Astrocyte of the hippocampus (primary cell): Measurements from ENCODE around the gene RRAS2.
"Not testable (repeated sequence)": the region's sequence is repeated elsewhere in the genome, so short reads cannot be mapped to it uniquely, and the experiment has no call there.

Experiments used
- DNase-seq: peaks from one replicate; pipeline ENCODE4 v3.0.0; 2011; ENCODE audit warnings: low read depth, low spot score

RRAS2 gene

DNA sequence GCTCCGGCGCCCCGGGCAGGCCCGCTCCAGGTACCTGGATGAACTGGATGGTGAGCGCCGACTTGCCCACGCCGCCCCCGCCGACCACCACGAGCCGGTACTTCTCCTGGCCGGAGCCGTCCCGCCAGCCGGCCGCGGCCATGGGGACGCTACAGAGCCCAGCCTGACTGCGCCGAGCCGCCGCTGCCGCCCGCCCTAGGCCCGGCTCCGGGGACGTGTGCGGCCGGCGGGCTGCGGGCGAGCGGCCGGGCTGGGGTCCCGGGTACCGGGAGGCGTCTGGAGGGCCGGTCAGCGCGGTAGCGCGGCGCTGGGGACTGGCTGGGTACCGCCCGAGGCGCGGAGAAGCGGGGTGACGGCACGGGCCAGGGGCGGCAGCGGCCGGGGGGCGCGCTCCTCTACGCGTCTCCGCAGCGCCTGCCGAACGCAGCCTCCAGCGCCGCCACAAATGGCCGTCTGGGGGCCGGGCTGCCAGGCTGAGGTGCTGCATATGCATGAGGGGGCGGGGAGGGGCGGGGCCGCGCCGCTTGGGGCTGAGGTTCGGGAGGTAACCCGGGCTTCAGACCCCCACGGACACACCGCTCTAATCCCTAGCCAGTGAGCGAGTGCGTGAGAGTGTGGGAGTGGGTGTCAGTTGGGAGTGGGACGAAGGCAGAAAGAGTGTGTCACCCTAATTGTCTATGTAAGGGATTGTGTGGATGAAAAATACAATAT is at the start of gene RRAS2:
RRAS2 (minus strand) TSS at position 455 of the 711 bp plus-strand sequence; CDS start at position 142, 313 bp downstream.
- peak; percentile 94 for DNase-seq

DNA sequence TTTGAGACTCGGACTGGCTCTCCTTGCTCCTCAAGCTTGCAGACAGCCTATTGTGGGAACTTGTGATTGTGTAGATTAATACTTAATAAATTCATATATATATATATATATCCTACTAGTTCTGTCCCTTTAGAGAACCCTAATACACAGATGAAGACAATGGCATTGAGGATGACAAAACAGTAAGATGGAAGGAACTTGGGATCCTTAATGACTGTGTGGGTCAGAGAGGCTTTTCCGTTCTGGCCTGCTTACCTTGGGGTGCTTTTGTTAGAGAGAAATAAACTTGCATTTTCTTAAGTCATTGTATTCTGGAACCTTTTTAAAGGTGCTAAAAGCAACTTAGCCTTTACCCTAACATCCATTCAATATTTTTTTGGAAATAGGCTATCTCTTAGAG is 49.6 kb upstream of the RRAS2 start:
- DNase-seq: no peak

DNA sequence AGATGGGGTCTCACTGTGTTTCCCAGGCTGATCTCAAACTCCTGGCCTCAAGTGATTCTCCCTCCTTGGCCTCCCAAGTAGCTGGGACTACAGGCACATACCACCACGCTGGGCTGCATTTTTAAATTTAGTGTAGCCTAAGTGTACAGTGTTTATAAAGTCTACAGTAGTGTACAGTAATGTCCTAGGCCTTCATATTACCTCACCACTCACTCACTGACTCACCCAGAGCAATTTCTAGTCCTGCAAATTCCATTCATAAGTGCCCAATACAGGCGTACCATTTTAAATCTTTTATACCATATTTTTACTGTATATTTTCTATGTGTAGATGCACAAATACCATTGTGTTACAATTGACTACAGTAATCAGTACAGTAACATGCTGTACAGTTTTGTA is 47.1 kb upstream of the RRAS2 start:
- not testable (repeated sequence) for DNase-seq

DNA sequence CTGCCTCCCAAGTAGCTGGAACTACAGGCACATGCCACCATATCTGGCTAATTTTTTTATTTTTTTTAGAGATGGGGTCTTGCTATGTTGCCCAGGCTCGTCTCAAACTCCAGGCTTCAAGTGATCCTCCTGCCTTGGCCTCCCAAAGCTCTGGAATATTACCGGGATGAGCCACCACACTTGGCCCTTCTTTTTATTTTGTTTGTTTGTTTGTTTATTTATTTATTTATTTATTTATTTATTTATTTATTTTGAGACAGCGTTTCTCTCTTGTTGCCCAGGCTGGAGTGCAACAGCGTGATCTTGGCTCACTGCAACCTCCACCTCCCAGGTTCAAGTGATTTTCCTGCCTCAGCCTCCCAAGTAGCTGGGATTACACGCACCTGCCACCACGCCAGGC is 44.5 kb upstream of the RRAS2 start:
- not testable (repeated sequence) for DNase-seq

DNA sequence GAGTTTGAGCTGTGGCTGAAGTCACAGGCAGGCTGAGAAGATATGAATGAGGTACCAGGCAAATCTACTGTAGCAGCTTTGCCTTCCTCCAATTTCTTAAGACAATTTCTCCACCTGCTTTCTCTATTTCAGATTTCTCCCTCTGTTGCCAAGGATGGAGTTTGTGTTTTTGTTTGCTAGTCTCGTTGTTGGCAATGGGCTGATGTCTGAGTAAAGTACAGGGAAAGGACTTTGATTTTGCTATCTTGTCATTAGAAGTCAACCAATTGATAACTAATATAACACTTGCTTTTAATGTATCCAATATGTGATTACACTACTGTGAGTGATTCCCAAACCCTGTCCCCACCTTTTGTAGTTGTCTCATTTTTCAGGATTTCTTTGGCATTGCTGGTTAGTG is 40.1 kb upstream of the RRAS2 start:
- no peak for DNase-seq

DNA sequence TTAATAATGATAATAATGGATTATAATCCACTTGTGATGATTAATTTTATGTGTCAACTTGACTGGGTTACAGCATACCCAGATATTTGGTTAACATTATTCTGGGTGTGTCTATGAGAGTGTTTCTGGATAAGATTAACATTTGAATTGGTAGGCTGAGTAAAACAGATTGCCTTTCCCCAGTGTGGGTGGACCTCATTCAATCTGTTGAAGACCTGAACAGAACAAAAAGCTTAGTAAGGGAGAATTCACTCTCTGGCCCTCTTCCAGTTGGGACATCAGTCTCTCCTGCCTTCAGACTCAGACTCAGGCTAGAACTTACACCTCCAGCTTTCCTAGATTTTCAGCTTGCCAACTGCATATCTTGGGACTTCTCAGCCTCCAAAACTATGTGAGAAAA is 37.3 kb upstream of the RRAS2 start:
- no peak for DNase-seq

DNA sequence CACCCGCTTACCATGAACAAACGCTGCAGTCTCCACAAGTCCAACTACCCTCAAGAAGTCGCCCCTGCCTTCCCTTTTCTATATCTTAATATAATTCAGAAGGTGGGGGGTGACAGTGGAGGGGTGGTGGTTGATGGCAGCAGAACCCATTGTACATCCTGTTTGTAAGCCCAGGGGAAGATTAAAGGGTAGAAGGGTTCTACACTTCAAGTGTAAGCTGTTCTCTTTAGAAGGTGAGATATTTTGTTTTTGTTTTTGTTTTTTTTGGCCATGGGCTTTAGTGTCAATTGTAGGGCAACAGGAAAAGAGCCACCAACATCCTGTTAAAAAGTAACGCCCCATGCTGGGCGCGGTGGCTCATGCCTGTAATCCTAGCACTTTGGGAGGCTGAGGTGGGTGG is 34.9 kb upstream of the RRAS2 start:
- DNase-seq: no peak

DNA sequence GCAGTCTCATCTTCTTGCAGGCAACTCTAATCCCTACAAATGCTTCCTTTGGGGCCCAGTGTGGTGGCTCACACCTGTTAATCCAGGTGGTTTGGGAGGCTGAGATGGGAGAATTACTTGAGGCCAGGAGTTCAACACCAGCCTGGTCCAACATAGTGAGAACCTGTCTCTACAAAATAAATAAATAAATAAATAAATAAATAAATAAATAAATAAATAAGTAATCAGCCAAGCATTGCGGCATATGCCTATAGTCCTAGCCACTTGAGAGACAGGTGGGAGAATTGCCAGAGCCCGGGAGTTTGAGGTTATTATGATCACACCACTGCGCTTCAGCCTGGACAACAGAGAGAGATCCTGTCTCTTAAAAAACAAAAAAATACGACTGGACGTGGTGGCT is 34.1 kb upstream of the RRAS2 start:
- DNase-seq: no peak

DNA sequence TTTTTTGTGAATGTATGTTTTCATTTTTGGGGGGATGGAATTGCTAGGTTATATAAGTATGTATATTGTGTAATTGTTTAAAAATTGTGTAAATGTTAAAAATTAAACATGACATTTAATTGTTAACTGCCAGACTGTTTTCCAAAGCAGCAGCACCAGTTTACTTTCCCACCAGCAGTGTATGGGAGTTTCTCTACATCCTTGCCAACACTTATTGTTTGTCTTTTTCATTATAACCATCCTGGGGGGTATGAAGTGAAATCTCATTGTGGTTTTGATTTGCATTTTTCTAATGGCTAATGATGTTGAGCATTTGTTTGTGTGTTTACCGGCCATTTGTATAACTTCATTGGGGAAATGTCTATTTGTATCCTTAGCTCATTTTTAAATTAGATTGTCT is 31.7 kb upstream of the RRAS2 start:
- no peak for DNase-seq

DNA sequence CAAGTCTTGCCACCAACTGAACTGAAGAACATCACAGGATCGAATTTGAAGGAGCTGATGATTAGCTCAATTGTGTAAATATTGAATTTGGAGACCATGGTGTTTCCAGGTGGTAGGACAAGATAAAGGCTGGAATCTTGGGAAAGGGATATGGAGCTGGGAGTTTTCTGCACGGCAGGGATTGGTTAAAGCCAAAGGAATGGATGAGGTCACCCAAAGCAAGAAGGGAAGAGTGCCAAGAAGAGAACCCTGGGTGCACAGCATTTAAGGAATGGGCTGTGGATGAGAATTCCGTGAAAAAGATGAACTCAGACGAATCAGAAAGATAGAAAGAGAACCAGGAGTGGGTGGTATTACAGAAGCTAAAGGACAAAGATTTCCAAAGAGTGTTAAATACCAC is 29.4 kb upstream of the RRAS2 start:
- no peak for DNase-seq

DNA sequence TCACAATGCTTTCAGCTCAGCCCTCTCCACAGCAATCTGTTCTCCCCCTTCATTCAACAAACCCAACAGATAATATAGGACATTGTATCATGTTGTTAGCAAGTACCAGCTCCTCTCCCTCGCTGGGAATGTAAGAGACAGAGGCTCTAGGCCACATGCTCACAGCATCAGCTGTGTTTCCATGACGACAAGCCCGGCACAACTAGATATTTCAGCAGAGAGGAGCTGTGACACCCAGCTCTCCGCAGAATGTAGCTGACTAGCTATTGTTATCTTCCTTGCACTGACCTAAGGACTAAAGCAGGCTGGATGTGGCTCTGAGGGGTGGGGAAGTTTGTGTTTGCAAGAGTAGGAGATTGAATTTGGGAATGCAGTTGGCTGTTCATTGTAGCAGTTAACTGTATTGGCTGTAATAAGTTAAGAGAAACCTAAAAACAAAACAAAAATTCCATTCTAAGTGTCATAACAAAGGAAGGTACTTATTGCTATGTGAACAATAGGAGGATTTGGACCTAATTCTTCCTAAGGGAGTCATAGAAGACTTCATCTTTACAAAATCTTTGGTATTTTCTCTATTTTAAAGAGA is 28.0 kb upstream of the RRAS2 start:
- peak; percentile 82 for DNase-seq

DNA sequence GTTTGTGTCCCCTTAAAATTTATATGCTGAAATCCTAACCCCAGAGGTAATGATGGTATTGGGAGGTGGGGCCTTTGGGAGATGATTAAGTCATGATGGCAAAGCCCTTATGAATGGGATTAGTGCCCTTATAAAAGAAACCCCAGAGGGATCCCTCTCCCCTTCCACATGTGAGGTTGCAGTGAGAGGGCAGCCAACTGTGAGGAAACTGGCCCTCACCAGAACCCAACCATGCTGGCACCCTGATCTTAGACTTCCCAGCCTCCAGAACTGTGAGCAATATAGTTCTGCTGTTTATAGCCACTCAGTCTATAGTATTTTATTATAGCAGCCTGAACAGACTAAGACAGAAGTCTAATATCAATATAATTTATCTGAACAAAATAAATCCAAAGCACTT is 27.1 kb upstream of the RRAS2 start:
- no peak for DNase-seq

DNA sequence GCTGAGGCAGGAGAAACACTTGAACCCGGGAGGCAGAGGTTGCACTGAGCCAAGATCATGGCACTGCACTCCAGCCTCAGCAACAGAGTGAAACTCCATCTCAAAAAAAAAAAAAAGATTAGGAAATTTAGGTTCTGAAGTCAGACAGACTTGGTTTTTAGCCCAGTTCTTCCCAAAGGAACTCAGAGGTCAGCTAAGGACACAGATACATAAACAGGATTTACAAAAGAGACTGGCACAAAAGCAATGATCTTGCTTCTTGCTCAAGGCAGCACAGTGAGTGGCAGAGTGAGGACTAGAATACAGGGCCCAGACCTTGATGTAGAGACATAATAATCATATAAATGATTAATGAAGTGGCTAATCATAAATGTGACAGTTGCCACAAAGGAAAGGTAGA is 25.4 kb upstream of the RRAS2 start:
- DNase-seq: no peak

DNA sequence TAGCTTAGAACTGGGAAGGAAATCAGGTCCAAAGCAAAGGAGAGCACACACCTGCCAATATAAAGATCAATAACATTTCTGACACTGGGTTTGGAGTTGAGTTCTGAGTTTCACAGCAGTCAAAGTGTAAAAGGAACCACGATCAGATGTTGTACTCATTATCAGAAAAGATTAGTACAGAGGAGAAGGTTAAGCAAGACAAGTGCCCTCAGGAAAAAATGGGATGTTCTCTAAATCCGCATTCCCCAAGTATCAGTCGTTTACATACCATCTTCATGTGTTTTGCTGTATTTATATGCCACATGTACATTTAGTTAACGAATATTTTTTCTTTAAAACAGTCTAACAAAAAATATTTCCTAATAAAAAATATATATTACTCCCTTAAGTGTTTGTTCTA is 23.0 kb upstream of the RRAS2 start:
- DNase-seq: no peak

DNA sequence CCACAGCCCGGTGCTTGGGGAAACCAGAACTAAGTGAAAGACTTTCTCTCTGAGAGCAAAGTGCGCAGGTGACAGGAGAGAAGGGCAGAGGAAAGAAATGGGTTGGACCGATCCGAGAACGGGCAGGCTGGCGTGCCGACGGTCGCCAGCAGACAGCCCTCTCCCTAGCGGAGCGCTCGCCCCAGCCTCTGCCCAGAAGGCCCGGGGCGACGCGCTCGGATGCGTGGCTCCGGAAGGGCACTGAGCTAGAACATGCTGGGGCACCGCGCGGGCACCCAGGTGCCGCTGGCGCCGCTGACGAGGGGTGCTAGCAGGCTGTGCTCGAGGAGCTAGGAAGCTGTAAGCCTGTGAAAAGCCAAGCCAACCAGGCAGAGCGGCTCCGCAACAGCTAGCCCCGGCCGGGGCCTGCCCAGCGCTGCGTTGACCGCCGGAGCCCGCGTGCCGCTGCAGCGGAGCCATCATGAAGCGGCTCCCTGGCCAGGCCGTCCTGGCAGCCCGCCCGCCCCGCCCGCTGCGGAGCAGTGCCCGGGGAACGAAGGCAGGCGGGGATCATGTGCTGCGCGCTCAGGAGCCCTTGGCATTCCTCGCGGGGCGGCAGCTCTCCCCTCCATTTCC is 22.1 kb upstream of the RRAS2 start:
- DNase-seq: peak; percentile 89

DNA sequence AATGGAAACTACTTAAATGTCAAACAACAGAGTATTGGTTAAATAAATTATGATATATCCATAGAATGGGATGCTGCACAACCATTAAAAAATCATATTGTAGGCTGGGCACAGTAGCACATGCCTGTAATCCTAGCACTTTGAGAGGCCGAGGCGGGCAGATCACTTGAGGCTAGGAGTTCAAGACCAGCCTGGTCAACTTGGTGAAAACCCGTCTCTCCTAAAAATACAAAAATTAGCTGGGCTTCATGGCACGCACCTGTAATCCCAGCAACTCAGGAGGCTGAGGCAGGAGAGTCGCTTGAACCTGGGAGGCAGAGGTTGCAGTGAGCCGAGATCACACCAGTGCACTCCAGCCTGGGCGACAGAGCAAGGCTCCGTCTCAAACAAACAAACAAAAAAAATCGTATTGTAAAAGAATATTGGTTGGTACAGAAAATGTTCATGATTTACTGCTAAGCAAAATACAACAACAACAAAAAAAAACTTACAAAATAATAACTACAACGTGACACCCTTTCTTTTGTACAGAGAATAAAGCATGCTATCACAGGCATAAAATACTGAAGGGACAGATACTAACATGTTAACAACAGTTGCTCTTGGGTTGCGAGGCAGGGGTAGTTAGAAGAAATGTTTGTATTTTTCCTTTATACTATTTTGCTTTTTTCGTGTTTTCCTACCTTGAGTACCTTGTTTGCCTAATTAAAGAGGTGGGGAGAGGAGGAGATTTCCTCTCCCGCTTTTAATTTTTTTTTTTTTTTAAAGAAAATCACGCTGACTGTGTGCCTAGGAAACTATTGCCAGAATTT is 21.3 kb upstream of the RRAS2 start:
- no peak for DNase-seq

DNA sequence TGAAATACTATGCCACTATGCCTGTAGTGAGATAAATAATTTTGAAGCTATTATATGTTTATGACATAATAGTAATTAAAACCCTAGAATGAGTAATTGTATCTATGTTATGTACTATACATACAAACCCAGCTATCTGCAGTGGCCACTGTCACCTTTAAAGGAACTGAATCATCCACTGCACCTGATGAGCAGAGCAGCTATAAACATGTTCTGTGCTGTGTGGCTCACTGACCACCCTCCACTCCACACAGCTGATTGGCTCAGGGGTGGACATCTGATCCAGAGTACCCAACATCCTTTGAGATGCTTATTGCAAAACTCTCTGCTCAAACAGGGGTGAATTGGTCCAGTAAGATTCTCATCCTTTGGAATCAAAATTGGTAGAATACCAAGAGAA is 19.2 kb upstream of the RRAS2 start:
- no peak for DNase-seq

DNA sequence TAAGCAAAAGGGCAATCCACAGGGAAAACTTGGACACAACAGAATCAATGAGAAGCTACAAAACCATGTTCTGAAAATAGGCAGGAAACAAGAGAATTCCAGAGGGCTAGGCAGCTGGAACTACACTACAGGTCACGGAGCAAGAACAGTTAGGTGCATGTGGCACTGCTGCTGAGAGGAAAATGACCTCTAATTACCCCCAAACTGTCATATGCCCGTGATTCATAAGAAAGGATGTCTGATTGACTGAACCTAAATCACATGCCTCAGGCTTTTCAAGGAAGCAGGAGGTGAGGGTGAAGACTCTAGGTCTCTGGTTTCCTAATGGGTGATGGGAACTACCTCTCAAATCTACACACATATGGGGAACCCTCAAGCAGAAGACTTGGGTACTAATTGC is 17.9 kb upstream of the RRAS2 start:
- no peak for DNase-seq

DNA sequence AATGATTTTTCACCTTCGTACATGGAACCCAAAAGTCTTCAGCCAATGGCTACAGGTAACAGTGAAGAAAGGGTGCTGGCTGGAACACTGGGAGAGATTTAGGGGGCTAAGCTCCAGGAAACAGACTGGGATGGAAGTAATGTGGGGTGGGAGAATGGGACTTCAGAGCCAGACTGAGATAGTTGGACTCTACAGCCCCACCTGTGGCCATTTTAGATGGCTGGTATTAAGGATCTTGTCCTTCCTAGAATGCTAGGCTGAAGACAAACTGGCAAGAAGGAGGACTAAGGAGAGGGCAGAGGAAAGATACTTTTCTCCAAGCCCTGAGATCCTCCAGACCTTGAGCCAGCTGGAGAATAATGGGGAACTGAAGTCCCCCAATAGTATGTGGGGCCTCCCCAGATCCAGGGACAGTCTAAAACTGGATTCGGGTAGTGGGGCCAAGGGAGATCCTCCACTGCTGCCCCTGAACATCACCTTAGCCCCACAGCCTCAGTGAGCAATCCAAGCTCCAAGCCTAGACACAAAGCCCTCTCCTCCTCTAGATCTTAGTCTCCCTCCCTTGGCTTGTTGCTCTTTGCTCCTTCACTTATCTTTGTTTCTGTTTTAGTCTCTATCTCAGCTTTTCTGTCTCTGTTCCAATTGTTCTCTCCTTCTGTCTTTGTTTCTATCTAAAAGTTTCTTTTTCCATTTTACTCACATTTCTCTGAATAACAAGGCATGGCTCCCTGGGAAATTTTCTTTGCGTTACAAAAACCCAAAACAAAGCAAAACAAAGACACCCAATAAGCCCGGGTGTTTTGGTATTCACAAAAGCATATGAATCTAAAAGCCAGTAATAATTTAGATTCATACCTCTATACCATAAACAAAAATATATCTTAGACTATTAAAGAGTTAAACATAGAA is 16.2 kb upstream of the RRAS2 start:
- no peak for DNase-seq

DNA sequence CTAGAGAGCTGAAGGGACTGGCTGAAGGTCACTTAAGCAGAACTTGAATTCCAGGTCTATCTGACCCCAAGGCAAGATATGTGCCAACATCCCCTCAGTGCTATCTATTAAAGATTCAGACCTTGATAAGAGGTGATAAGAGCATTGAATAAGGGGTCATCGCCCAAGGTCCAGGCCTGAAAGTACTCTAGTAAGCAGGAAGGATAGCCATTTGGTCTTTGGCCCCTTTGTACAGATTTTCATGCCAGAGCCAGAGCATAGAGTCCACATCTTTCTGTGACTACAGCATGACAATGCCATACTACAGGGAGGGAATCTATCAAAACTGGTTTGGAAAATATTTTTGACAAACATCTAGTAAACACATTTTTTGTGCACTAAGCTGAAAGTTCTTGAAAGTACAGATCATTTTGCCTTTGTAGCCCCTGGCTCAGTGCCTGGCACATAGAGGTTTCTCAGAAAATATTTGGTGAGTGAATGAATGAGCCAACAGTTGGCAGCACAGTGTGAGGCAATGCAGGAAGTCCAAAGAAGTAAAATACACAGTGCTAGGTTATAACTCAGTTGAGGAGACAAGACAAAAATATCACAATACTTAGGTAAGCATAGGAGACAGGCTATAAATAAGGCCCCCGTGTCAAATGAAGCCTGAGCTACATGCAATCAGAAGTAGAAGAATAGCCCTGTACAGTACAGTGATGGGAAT is 15.1 kb upstream of the RRAS2 start:
- DNase-seq: peak; percentile 66

DNA sequence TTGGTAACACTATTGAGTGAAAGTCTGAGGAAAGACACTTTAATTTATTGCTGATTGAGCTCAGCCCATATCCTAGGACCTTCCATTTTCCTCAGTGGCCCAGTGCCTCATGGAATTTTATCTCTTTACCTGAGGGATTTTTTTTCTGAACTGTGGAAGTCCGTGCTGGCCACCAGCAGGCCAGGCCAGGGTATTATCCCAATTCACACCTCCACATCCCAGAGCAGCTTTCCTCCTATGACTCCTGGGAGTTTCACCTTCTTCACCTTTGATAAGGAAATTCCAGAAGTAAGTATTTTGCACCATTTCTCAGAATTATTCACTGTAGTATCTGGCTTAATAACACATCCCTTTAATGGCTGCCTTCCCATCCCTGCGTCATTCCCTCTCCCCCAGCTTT is 13.0 kb upstream of the RRAS2 start:
- DNase-seq: no peak
